Erythroblast (primary cell): ENCODE measurements around the gene NEAT1.

Experiments
- GATA1 ChIP-seq: IDR thresholded peaks from 2 replicates; pipeline ENCODE4 v1.6.1; 2011; ENCODE audit warnings: low read depth, mild to moderate bottlenecking, control low read depth, low read length, moderate library complexity
- POLR2A ChIP-seq: IDR thresholded peaks from 2 replicates; pipeline ENCODE4 v1.6.1; 2011; ENCODE audit warnings: mild to moderate bottlenecking, low read length

- TF ChIP-seq POLR2A (no peak), GATA1 (peak; percentile 63)
Observed at GRCh38 chr11:65421794-65422632, 585 bp upstream of the NEAT1 start.
